ENCODE results near the gene LPCAT3. TPM values are rescaled to one million over a fixed set of nuclear protein-coding genes. Genes with fewer than 3 reads are reported as not detected.

LPCAT3 gene
- total RNA-seq, 1 experiment from 2014 or later, result 54.3 TPM

DNA sequence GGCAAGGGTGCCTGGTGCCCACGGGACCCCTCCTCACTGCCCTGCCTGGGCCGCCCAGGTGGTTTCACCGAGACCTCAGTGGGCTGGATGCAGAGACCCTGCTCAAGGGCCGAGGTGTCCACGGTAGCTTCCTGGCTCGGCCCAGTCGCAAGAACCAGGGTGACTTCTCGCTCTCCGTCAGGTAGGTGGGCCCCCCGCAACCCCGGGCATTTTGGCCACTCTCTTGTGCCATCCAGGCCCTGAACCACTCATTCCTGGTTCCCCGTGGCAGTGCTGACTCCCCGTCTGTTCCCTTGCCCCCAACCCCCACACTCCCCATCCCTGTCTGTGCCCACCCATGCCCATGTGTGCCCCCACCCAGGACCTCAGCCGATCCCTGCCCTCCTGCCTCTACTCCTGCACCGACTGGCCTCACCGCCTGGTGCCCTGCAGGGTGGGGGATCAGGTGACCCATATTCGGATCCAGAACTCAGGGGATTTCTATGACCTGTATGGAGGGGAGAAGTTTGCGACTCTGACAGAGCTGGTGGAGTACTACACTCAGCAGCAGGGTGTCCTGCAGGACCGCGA is 66.6 kb downstream of the LPCAT3 start:
- ChIA-PET CTCF (no interaction called here), POLR2A (no interaction called here)
- Histone ChIP-seq H3K4me1 (ENCODE audit: control insufficient read depth, insufficient read depth, low read length) (no peaks in the 10 kb centered on the region), H3K27me3 (ENCODE audit: control insufficient read depth, insufficient read depth, low read length) (no peaks in the 10 kb centered on the region), H3K9me3 (ENCODE audit: control insufficient read depth, insufficient read depth, low read depth, low read length) (no peaks in the 10 kb centered on the region), H3K36me3 (ENCODE audit: control insufficient read depth, insufficient read depth, low read length) (no peaks in the 10 kb centered on the region), H3K27ac (ENCODE audit: low read length) (no peak overlapping the region), H3K4me3 (ENCODE audit: low read depth in 2 of 2, low read length in 2 of 2) (no peak overlapping the region)
- TF ChIP-seq, protein P1, sequence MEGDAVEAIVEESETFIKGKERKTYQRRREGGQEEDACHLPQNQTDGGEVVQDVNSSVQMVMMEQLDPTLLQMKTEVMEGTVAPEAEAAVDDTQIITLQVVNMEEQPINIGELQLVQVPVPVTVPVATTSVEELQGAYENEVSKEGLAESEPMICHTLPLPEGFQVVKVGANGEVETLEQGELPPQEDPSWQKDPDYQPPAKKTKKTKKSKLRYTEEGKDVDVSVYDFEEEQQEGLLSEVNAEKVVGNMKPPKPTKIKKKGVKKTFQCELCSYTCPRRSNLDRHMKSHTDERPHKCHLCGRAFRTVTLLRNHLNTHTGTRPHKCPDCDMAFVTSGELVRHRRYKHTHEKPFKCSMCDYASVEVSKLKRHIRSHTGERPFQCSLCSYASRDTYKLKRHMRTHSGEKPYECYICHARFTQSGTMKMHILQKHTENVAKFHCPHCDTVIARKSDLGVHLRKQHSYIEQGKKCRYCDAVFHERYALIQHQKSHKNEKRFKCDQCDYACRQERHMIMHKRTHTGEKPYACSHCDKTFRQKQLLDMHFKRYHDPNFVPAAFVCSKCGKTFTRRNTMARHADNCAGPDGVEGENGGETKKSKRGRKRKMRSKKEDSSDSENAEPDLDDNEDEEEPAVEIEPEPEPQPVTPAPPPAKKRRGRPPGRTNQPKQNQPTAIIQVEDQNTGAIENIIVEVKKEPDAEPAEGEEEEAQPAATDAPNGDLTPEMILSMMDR (IDR thresholded peaks at IDR 0.05), result no peak
- no peak for TF ChIP-seq TCF7L2 (IDR thresholded peaks at IDR 0.05; ENCODE audit: low read depth, low read length)
- BruUV-seq (replicated peaks), result no TSS peak
- no peak for DNase-seq (ENCODE audit: low read depth, low spot score)
- ATAC-seq, result no peak
- intact Hi-C loops (cut with micrococcal nuclease; ENCODE audit: unreplicated experiment), result no loop called here
- in situ Hi-C loops (cut with HindIII; ENCODE audit: low pct_unique_long_range_greater_than_20kb, low sequenced_read_pairs), result no loop called here

DNA sequence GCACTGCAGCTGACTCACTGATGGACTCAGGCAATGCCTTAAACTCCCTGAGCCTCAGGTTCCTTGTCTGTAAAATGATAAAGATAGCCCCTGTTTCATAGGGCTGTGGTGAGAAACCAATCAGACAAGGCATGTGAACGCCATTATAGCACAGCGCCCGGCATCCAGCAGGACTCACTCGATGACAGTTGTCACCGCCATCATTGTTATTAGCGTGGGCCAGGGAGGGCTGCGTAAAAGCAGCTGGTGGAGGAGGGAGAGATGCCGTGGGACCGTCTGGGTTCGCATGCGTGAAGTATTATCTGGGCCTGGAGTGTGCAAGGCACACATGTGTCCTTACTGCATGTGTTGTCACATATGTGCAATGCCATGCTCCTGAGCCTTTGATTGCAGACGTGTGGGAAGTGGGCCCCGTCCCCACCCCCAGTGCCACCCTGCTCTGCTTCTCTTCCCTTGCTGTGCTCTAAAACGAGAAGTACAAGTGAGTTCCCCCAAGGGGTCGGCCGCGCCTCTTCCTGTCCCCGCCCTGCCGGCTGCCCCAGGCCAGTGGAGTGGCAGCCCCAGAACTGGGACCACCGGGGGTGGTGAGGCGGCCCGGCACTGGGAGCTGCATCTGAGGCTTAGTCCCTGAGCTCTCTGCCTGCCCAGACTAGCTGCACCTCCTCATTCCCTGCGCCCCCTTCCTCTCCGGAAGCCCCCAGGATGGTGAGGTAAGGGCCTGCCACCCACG is 67.3 kb downstream of the LPCAT3 start, which contains the start of gene PTPN6:
TSS of gene PTPN6 (plus strand) at position 546 of the 730 bp plus-strand sequence. CDS start at position 703, 157 bp downstream.
- Histone ChIP-seq H3K27ac (ENCODE audit: low read length) (no peak within 1 kb of the TSS), H3K27me3 (ENCODE audit: control insufficient read depth, insufficient read depth, low read length) (no peaks in the 10 kb centered on the region), H3K4me3 (ENCODE audit: low read depth in 2 of 2, low read length in 2 of 2) (no peak within 1 kb of the TSS), H3K9me3 (ENCODE audit: control insufficient read depth, insufficient read depth, low read depth, low read length) (no peaks in the 10 kb centered on the region), H3K4me1 (ENCODE audit: control insufficient read depth, insufficient read depth, low read length) (peaks cover under 1% of the 10 kb centered on the region; the same call in 1 of the 2 replicates), H3K36me3 (ENCODE audit: control insufficient read depth, insufficient read depth, low read length) (no peaks in the 10 kb centered on the region)
- TF ChIP-seq POLR2AphosphoS5 (IDR thresholded peaks at IDR 0.05; ENCODE audit: low read depth, low read length), result no peak
- TF ChIP-seq SIN3A (IDR thresholded peaks at IDR 0.05; ENCODE audit: borderline replicate concordance, insufficient read depth, low read depth, low read length), result no peak
- TF ChIP-seq, protein P2, sequence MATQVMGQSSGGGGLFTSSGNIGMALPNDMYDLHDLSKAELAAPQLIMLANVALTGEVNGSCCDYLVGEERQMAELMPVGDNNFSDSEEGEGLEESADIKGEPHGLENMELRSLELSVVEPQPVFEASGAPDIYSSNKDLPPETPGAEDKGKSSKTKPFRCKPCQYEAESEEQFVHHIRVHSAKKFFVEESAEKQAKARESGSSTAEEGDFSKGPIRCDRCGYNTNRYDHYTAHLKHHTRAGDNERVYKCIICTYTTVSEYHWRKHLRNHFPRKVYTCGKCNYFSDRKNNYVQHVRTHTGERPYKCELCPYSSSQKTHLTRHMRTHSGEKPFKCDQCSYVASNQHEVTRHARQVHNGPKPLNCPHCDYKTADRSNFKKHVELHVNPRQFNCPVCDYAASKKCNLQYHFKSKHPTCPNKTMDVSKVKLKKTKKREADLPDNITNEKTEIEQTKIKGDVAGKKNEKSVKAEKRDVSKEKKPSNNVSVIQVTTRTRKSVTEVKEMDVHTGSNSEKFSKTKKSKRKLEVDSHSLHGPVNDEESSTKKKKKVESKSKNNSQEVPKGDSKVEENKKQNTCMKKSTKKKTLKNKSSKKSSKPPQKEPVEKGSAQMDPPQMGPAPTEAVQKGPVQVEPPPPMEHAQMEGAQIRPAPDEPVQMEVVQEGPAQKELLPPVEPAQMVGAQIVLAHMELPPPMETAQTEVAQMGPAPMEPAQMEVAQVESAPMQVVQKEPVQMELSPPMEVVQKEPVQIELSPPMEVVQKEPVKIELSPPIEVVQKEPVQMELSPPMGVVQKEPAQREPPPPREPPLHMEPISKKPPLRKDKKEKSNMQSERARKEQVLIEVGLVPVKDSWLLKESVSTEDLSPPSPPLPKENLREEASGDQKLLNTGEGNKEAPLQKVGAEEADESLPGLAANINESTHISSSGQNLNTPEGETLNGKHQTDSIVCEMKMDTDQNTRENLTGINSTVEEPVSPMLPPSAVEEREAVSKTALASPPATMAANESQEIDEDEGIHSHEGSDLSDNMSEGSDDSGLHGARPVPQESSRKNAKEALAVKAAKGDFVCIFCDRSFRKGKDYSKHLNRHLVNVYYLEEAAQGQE (IDR thresholded peaks at IDR 0.05; ENCODE audit: insufficient read depth in 1 of 2, low read depth in 2 of 2, low read length in 1 of 2), result no peak
- no peak for TF ChIP-seq TCF7L2 (IDR thresholded peaks at IDR 0.05; ENCODE audit: low read depth, low read length)
- TF ChIP-seq, protein P1 (IDR thresholded peaks at IDR 0.05), result no peak
- CTCF ChIA-PET, result no interaction called here
- DNase-seq (ENCODE audit: low read depth, low spot score) (no peak), ATAC-seq (no peak)
- POLR2A ChIA-PET, result no interaction called here
- intact Hi-C loops (cut with micrococcal nuclease; ENCODE audit: unreplicated experiment), result no loop called here
- no TSS peak for BruUV-seq (replicated peaks)
- in situ Hi-C loops (cut with HindIII; ENCODE audit: low pct_unique_long_range_greater_than_20kb, low sequenced_read_pairs), result no loop called here

Data from Panc1 (cell line).